Measurements from ENCODE around the gene OR8H3.
"Not testable (repeated sequence)": the region's sequence is repeated elsewhere in the genome, so short reads cannot be mapped to it uniquely, and the experiment has no call there.

OR8H3 gene
- total RNA-seq, result 0 reads per million in 2 experiments

- no peak for DNase-seq (ENCODE audit: low read depth)
These were observed at the start of gene OR8H3 for GRCh38 chr11:56122073-56122472. Gene OR8H3, plus strand, starts transcription at chr11:56122373. Its CDS starts 0 bp downstream, at chr11:56122373.

- no peak for DNase-seq (ENCODE audit: low read depth)
These were observed 32.5 kb upstream of the OR8H3 start for GRCh38 chr11:56089697-56090096.

- DNase-seq (ENCODE audit: low read depth), result no peak
These were observed 29.2 kb upstream of the OR8H3 start, which contains the start of gene OR8I2 for GRCh38 chr11:56093008-56093407. Gene OR8I2, plus strand, starts transcription at chr11:56093308. Its CDS starts 0 bp downstream, at chr11:56093308.

GRCh38 chr11:56103210-56103737, 18.9 kb upstream of the OR8H3 start, which contains the start of gene OR8H2:
Gene OR8H2, plus strand, starts transcription at chr11:56103687. Its CDS starts 1,356 bp downstream, at chr11:56105043.
- DNase-seq (ENCODE audit: low read depth), result no peak

- DNase-seq (ENCODE audit: low read depth), result no peak
These were observed 18.0 kb downstream of the OR8H3 start, which contains the start of gene OR8J3 for GRCh38 chr11:56140151-56140661. Gene OR8J3, minus strand, starts transcription at chr11:56140201. Its CDS starts 2,483 bp downstream, at chr11:56137718.

GRCh38 chr11:56143681-56144080, 21.5 kb downstream of the OR8H3 start:
- DNase-seq (ENCODE audit: low read depth), result not testable (repeated sequence)

GRCh38 chr11:56151376-56151775, 29.2 kb downstream of the OR8H3 start:
- DNase-seq (ENCODE audit: low read depth), result no peak

- DNase-seq (ENCODE audit: low read depth), result no peak
These were observed 30.2 kb downstream of the OR8H3 start for GRCh38 chr11:56152333-56152732.

- no peak for DNase-seq (ENCODE audit: low read depth)
These were observed 38.0 kb downstream of the OR8H3 start, which contains the start of gene OR8K5 for GRCh38 chr11:56160217-56160616. Gene OR8K5, minus strand, starts transcription at chr11:56160317. Its CDS starts 0 bp downstream, at chr11:56160317.

- DNase-seq (ENCODE audit: low read depth), result no peak
These were observed 41.6 kb downstream of the OR8H3 start for GRCh38 chr11:56163804-56164203.

- no peak for DNase-seq (ENCODE audit: low read depth)
These were observed 50.2 kb downstream of the OR8H3 start for GRCh38 chr11:56172256-56172830.
